RKO (cell line): Measurements from ENCODE around the gene MAPK8IP1.

Experiments
- DNase-seq: peaks from one replicate; pipeline ENCODE4 v3.0.0-alpha.2; 2016; ENCODE audit warnings: low spot score

Gene MAPK8IP1

GRCh38 chr11:45926536-45927331 is 41.3 kb downstream of the MAPK8IP1 start:
- DNase-seq, result no peak

- DNase-seq, result no peak
Measured at GRCh38 chr11:45927332-45927683, 41.9 kb downstream of the MAPK8IP1 start.

GRCh38 chr11:45927684-45928413 is 42.4 kb downstream of the MAPK8IP1 start:
- no peak for DNase-seq

- no peak for DNase-seq
Measured at GRCh38 chr11:45928535-45929215, 43.2 kb downstream of the MAPK8IP1 start.

GRCh38 chr11:45929486-45930030 is 44.1 kb downstream of the MAPK8IP1 start:
- no peak for DNase-seq

- no peak for DNase-seq
Measured at GRCh38 chr11:45930031-45930794, 44.8 kb downstream of the MAPK8IP1 start.

GRCh38 chr11:45930951-45931570 is 45.6 kb downstream of the MAPK8IP1 start:
- no peak for DNase-seq

GRCh38 chr11:45931739-45932138 is 46.3 kb downstream of the MAPK8IP1 start:
- no peak for DNase-seq

- no peak for DNase-seq
Measured at GRCh38 chr11:45932217-45932616, 46.8 kb downstream of the MAPK8IP1 start.

- DNase-seq, result no peak
Measured at GRCh38 chr11:45933131-45933831, 47.8 kb downstream of the MAPK8IP1 start.

GRCh38 chr11:45933846-45934579 is 48.6 kb downstream of the MAPK8IP1 start:
- no peak for DNase-seq

GRCh38 chr11:45934580-45935318 is 49.3 kb downstream of the MAPK8IP1 start:
- DNase-seq, result no peak

- no peak for DNase-seq
Measured at GRCh38 chr11:45935349-45936064, 50.1 kb downstream of the MAPK8IP1 start.

- DNase-seq, result no peak
Measured at GRCh38 chr11:45936511-45937054, 51.1 kb downstream of the MAPK8IP1 start.

GRCh38 chr11:45937916-45938315 is 52.5 kb downstream of the MAPK8IP1 start:
- DNase-seq, result no peak

- no peak for DNase-seq
Measured at GRCh38 chr11:45939836-45940235, 54.4 kb downstream of the MAPK8IP1 start.

- DNase-seq, result no peak
Measured at GRCh38 chr11:45941285-45941684, 55.8 kb downstream of the MAPK8IP1 start.

- no peak for DNase-seq
Measured at GRCh38 chr11:45942381-45942780, 56.9 kb downstream of the MAPK8IP1 start.
